BLaER1 treated with 17β-estradiol and CSF1 and Interleukin-3, amounts not matched to agents 10 nM and 100 nM (cell line): ENCODE measurements around the gene DGKI.
"Not testable (repeated sequence)": the region's sequence is repeated elsewhere in the genome, so short reads cannot be mapped to it uniquely, and the experiment has no call there.

ENCODE experiments used
- H3K27ac ChIP-seq, 11 experiments: shearing (Covaris generic); formaldehyde crosslinking; 2 replicates each; pipeline ENCODE4 v1.8.1; 2022
- H3K27me3 ChIP-seq, 11 experiments: shearing (Covaris generic); formaldehyde crosslinking; 2 replicates each; pipeline ENCODE4 v1.8.1; 2022
- H3K36me3 ChIP-seq, 11 experiments: shearing (Covaris generic); formaldehyde crosslinking; 2 replicates each; pipeline ENCODE4 v1.8.1; 2022
- H3K4me1 ChIP-seq, 10 experiments: shearing (Covaris generic); formaldehyde crosslinking; 2 replicates each; pipeline ENCODE4 v1.8.1; 2022
- H3K4me2 ChIP-seq, 11 experiments: shearing (Covaris generic); formaldehyde crosslinking; 2 replicates each; pipeline ENCODE4 v1.8.1; 2022
- H3K4me3 ChIP-seq, 10 experiments: shearing (Covaris generic); formaldehyde crosslinking; 2 replicates each; pipeline ENCODE4 v1.8.1; 2022
- H3K9ac ChIP-seq, 11 experiments: shearing (Covaris generic); formaldehyde crosslinking; 2 replicates each; pipeline ENCODE4 v1.8.1; 2022
- H3K9me3 ChIP-seq, 11 experiments: shearing (Covaris generic); formaldehyde crosslinking; replicated peaks in 1 of 11; 2 replicates each; pipeline ENCODE4 v1.8.1; 2022
- H4K20me1 ChIP-seq, 11 experiments: shearing (Covaris generic); formaldehyde crosslinking; 2 replicates each; pipeline ENCODE4 v1.8.1; 2022
- Cebpa-rat ChIP-seq, 11 experiments: shearing (Covaris generic); IDR thresholded peaks; 2 replicates each; pipeline ENCODE4 v1.8.1; 2022

The DGKI gene

GRCh38 chr7:137715121-137715520 is 131.7 kb downstream of the DGKI start:
- H4K20me1 ChIP-seq = no peaks in the 10 kb centered on the region
- peaks cover 0 to 12% (median 0%) of the 10 kb centered on the region in 10 experiments; a peak in 4 of 20 replicates for H3K4me1 ChIP-seq
- no peaks in the 10 kb centered on the region for H3K9me3 ChIP-seq
- H3K36me3 ChIP-seq = no peaks in the 10 kb centered on the region
- H3K4me2 ChIP-seq = no peak overlapping the region
- no peak overlapping the region for H3K9ac ChIP-seq
- H3K4me3 ChIP-seq = no peak overlapping the region
- H3K27ac ChIP-seq = no peak overlapping the region
- TF ChIP-seq Cebpa-rat (IDR thresholded peaks at IDR 0.05) = no peak
- H3K27me3 ChIP-seq = no peaks in the 10 kb centered on the region

- not testable (repeated sequence) for H3K27ac ChIP-seq
These were observed 140.4 kb downstream of the DGKI start for GRCh38 chr7:137706330-137706729.

GRCh38 chr7:137704723-137705122 is 142.1 kb downstream of the DGKI start:
- H3K9ac ChIP-seq = no peak overlapping the region
- H3K9me3 ChIP-seq = peaks cover 25 to 36% (median 29%) of the 10 kb centered on the region in 11 experiments
- no peaks in the 10 kb centered on the region for H3K27me3 ChIP-seq
- no peak for TF ChIP-seq Cebpa-rat (IDR thresholded peaks at IDR 0.05)
- no peak overlapping the region for H3K4me3 ChIP-seq
- no peaks in the 10 kb centered on the region for H4K20me1 ChIP-seq
- H3K27ac ChIP-seq = no peak overlapping the region
- 0 out of 22 replicates have a peak, but pooled peaks cover 0 to 7% (median 0%) of the 10 kb centered on the region in 11 experiments for H3K36me3 ChIP-seq
- no peaks in the 10 kb centered on the region for H3K4me1 ChIP-seq
- no peak overlapping the region for H3K4me2 ChIP-seq

More at GRCh38 chr7:137706330-137706729, 140.4 kb downstream of the DGKI start:
- H4K20me1 ChIP-seq, H3K36me3 ChIP-seq, H3K27me3 ChIP-seq, H3K9ac ChIP-seq, H3K4me2 ChIP-seq, H3K4me3 ChIP-seq, H3K4me1 ChIP-seq: not testable (repeated sequence)
- H3K9me3 ChIP-seq = peaks cover 25 to 36% (median 29%) of the 10 kb centered on the region in 11 experiments

- Histone ChIP-seq H4K20me1 (no peaks in the 10 kb centered on the region), H3K27me3 (no peaks in the 10 kb centered on the region), H3K4me3 (no peak overlapping the region), H3K36me3 (0 out of 22 replicates have a peak, but pooled peaks cover 0 to 7% (median 0%) of the 10 kb centered on the region in 11 experiments), H3K27ac (no peak overlapping the region), H3K4me1 (no peaks in the 10 kb centered on the region), H3K4me2 (no peak overlapping the region), H3K9ac (no peak overlapping the region), H3K9me3 (peaks cover 25 to 36% (median 29%) of the 10 kb centered on the region in 11 experiments)
- TF ChIP-seq Cebpa-rat (IDR thresholded peaks at IDR 0.05) = no peak
These were observed 143.3 kb downstream of the DGKI start for GRCh38 chr7:137703291-137704010.

- Histone ChIP-seq H3K27me3 (no peaks in the 10 kb centered on the region), H3K4me3 (no peak overlapping the region), H3K9ac (no peak overlapping the region), H3K4me2 (peak overlapping the region in 5 of 11 experiments; percentile 5 to 49 (median 37); a peak in 6 of 22 replicates), H3K27ac (peak overlapping the region in 6 of 11 experiments; percentile 1 to 61 (median 28); a peak in 8 of 22 replicates), H3K4me1 (peaks cover 8 to 33% (median 22%) of the 10 kb centered on the region in 10 experiments; a peak in 17 of 20 replicates), H3K36me3 (no peaks in the 10 kb centered on the region), H4K20me1 (no peaks in the 10 kb centered on the region), H3K9me3 (no peaks in the 10 kb centered on the region)
- TF ChIP-seq Cebpa-rat (IDR thresholded peaks at IDR 0.05) = no peak
These were observed 149.8 kb downstream of the DGKI start for GRCh38 chr7:137696988-137697387.

GRCh38 chr7:137696376-137696775 is 150.4 kb downstream of the DGKI start:
- Histone ChIP-seq H3K27ac (peak overlapping the region in 6 of 11 experiments; percentile 5 to 61 (median 35); a peak in 8 of 22 replicates), H3K9ac (no peak overlapping the region), H4K20me1 (no peaks in the 10 kb centered on the region), H3K4me2 (peak overlapping the region in 7 of 11 experiments; percentile 5 to 49 (median 21); a peak in 11 of 22 replicates), H3K36me3 (no peaks in the 10 kb centered on the region), H3K27me3 (no peaks in the 10 kb centered on the region), H3K4me3 (no peak overlapping the region), H3K4me1 (peaks cover 8 to 33% (median 22%) of the 10 kb centered on the region in 10 experiments; a peak in 17 of 20 replicates), H3K9me3 (no peaks in the 10 kb centered on the region)
- TF ChIP-seq Cebpa-rat (IDR thresholded peaks at IDR 0.05) = no peak

- H3K36me3 ChIP-seq = no peaks in the 10 kb centered on the region
- TF ChIP-seq Cebpa-rat (IDR thresholded peaks at IDR 0.05) = no peak
These were observed 150.8 kb downstream of the DGKI start for GRCh38 chr7:137695942-137696341.

GRCh38 chr7:137695494-137695893 is 151.3 kb downstream of the DGKI start:
- Histone ChIP-seq H3K36me3 (no peaks in the 10 kb centered on the region), H4K20me1 (no peaks in the 10 kb centered on the region), H3K27ac (peak overlapping the region in 5 of 11 experiments; percentile 19 to 58 (median 45); a peak in 7 of 22 replicates), H3K4me2 (peak overlapping the region in 6 of 11 experiments; percentile 8 to 49 (median 29); a peak in 5 of 22 replicates), H3K9ac (no peak overlapping the region), H3K4me3 (no peak overlapping the region), H3K9me3 (no peaks in the 10 kb centered on the region), H3K27me3 (no peaks in the 10 kb centered on the region), H3K4me1 (peaks cover 8 to 33% (median 22%) of the 10 kb centered on the region in 10 experiments; a peak in 17 of 20 replicates)
- no peak for TF ChIP-seq Cebpa-rat (IDR thresholded peaks at IDR 0.05)

More at GRCh38 chr7:137695942-137696341, 150.8 kb downstream of the DGKI start:
- Histone ChIP-seq H3K27me3 (no peaks in the 10 kb centered on the region), H4K20me1 (no peaks in the 10 kb centered on the region), H3K4me1 (peaks cover 8 to 33% (median 22%) of the 10 kb centered on the region in 10 experiments; a peak in 17 of 20 replicates), H3K9me3 (no peaks in the 10 kb centered on the region), H3K27ac (peak overlapping the region in 5 of 11 experiments; percentile 12 to 54 (median 45); a peak in 8 of 22 replicates), H3K9ac (no peak overlapping the region), H3K4me2 (peak overlapping the region in 6 of 11 experiments; percentile 8 to 49 (median 29); a peak in 8 of 22 replicates), H3K4me3 (no peak overlapping the region)

- Histone ChIP-seq H3K36me3 (no peaks in the 10 kb centered on the region), H3K27me3 (no peaks in the 10 kb centered on the region), H3K4me1 (peaks cover 8 to 33% (median 22%) of the 10 kb centered on the region in 10 experiments; a peak in 17 of 20 replicates), H3K9me3 (no peaks in the 10 kb centered on the region), H3K4me3 (no peak overlapping the region), H4K20me1 (no peaks in the 10 kb centered on the region), H3K27ac (peak overlapping the region in 6 of 11 experiments; percentile 2 to 58 (median 38); a peak in 7 of 22 replicates), H3K9ac (no peak overlapping the region), H3K4me2 (peak overlapping the region in 10 of 11 experiments; percentile 7 to 51 (median 38); a peak in 16 of 22 replicates)
- no peak for TF ChIP-seq Cebpa-rat (IDR thresholded peaks at IDR 0.05)
These were observed 152.4 kb downstream of the DGKI start for GRCh38 chr7:137694405-137694804.
